PFSK-1 (cell line): ENCODE measurements around the gene PXYLP1.

Experiments used
- FOXP2 ChIP-seq: optimal IDR thresholded peaks from 2 replicates; pipeline ENCODE3; 2011; ENCODE audit warnings: borderline replicate concordance, control low read depth, inconsistent platforms; ENCODE audit not compliant: insufficient read depth; ENCODE audit errors: extremely low read length, extremely low read depth
- POLR2AphosphoS5 ChIP-seq: IDR thresholded peaks from 2 replicates; pipeline ENCODE4 v1.6.1; 2012; ENCODE audit warnings: low read depth, mild to moderate bottlenecking, control low read depth, low read length, moderate library complexity
- SIN3A ChIP-seq: IDR thresholded peaks from 2 replicates; pipeline ENCODE4 v1.6.1; 2012; ENCODE audit warnings: mild to moderate bottlenecking, low read length, moderate library complexity, borderline replicate concordance; ENCODE audit not compliant: insufficient read depth
- TAF1 ChIP-seq: IDR thresholded peaks from 2 replicates; pipeline ENCODE4 v1.6.1; 2012; ENCODE audit warnings: low read length, control low read depth, borderline replicate concordance; ENCODE audit not compliant: insufficient read depth
- TF ChIP-seq, protein P1 (sequence below), 2 experiments: IDR thresholded peaks; 2 replicates each; pipeline versions ENCODE4 v1.6.1 to v1.8.0; 2011 to 2012; ENCODE audit warnings: low read depth in 2 of 2, low read length in 2 of 2, control low read depth in 1 of 2, inconsistent platforms in 1 of 2, mild to moderate bottlenecking in 1 of 2, moderate library complexity in 1 of 2; ENCODE audit not compliant: insufficient read depth in 1 of 2

DNA sequence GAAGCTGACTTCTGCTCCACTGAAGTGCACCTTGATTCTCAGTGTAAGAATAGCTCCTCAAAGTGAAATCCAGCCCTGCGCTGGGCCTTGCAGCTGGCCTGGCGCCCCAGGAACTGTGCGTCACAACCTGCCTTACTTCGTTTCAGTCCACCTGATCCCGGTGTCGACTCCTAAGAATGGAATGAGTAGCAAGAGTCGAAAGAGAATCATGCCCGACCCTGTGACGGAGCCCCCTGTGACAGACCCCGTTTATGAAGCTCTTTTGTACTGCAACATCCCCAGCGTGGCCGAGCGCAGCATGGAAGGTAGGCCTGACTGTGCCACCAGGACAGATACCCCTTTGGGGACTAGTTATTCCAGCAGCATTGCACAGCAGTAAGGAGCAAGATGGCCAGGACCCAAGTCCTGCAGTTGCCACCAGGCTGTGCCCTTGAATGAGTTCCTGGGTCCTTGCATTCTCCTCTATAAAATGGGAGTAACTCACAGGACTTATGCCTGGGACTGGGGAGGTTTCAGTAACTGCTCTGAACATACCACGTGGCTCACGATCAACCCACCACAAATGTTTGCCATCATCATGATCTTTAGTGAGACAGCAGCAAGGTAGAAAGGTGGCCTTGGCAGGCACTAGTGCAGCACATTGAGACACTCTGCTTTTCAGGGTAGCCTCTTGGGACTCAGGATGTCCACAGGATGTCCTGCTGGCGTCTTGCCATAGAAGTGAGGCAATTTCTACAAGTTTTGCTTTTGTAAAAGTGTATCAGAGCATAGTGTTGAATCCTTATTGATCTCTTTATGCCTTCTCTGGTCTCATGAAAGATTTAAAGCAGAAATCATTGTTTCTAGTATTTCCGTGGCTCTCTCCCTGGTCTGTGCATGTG is 46.8 kb downstream of the PXYLP1 start:
- TF ChIP-seq POLR2AphosphoS5 (no peak), TAF1 (no peak), SIN3A (no peak), FOXP2 (no peak)
- TF ChIP-seq, protein P1, sequence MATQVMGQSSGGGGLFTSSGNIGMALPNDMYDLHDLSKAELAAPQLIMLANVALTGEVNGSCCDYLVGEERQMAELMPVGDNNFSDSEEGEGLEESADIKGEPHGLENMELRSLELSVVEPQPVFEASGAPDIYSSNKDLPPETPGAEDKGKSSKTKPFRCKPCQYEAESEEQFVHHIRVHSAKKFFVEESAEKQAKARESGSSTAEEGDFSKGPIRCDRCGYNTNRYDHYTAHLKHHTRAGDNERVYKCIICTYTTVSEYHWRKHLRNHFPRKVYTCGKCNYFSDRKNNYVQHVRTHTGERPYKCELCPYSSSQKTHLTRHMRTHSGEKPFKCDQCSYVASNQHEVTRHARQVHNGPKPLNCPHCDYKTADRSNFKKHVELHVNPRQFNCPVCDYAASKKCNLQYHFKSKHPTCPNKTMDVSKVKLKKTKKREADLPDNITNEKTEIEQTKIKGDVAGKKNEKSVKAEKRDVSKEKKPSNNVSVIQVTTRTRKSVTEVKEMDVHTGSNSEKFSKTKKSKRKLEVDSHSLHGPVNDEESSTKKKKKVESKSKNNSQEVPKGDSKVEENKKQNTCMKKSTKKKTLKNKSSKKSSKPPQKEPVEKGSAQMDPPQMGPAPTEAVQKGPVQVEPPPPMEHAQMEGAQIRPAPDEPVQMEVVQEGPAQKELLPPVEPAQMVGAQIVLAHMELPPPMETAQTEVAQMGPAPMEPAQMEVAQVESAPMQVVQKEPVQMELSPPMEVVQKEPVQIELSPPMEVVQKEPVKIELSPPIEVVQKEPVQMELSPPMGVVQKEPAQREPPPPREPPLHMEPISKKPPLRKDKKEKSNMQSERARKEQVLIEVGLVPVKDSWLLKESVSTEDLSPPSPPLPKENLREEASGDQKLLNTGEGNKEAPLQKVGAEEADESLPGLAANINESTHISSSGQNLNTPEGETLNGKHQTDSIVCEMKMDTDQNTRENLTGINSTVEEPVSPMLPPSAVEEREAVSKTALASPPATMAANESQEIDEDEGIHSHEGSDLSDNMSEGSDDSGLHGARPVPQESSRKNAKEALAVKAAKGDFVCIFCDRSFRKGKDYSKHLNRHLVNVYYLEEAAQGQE (IDR thresholded peaks at IDR 0.05; ENCODE audit: insufficient read depth in 1 of 2, low read depth in 2 of 2, low read length in 2 of 2), result no peak
